GM19328 (cell line): ENCODE measurements around the gene LSM4.

Experiments used
- ATAC-seq: cut with Tn5 transposase; IDR thresholded peaks from one replicate; pipeline ENCODE4 v1.9.1; 2021; ENCODE audit warnings: mild to moderate bottlenecking, moderate library complexity; ENCODE audit not compliant: unreplicated experiment

Gene LSM4

DNA sequence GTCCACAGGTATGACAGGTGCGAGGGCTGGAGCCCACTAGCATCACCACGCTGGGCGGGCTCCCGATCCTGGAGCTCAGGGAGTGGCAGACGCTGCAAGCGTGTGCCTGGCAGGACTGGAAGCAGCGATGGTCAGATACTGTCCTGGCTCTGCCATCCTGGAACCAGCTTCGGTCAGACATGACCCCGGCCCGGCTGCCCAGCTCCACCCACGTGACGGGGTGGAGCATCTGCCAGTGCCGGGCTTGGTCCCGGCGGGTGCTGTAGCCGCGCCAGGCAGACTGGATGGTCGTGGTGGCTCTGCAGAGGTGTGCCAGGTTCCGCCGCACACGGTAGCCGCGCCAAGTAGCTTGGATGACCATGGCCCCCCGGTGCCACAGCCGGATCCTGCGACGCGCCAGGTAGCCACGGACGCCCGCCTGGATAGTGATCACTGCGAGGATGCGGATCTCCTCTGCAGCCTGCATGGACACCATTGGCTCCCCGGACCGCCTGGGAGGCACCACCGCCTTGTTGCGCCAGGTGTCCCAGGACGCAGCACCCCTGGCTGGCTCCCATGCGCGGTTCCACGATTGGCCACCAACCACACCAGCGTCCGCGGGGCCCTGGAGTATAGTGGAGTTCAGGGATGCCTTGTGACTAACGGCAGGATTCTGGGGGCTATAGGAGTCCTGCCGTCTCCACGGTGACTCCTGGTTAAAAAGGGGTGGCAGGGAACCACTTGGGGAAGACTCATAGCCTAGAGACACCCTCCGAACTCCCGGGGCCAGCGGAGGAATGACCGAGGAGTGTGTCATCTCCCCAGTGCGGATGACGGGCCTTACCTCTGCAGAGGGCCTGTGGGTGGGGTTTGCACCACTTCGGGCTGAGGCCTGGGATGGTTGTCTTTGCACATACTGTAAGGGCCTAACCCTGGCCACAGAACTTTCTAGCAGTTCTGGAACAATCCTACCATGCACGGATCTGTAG is 65.1 kb downstream of the LSM4 start:
- no peak for ATAC-seq
